HepG2 (cell line): ENCODE results near the gene FRMD8. TPM values are rescaled to one million over a fixed set of nuclear protein-coding genes. Genes with fewer than 3 reads are reported as not detected.
A peak's percentile ranks its signal among the peaks of the same experiment; 100 is the strongest.

Experiments
- FOXA3 ChIP-seq: IDR thresholded peaks from 2 replicates; pipeline ENCODE4 v1.6.1; 2016; ENCODE audit warnings: missing genetic modification reagents, missing compliant biosample characterization
- NCOR1 ChIP-seq: fragments of 200-600 bp; sonication (generic); IDR thresholded peaks from 2 replicates; pipeline ENCODE4 v1.7.0; 2017; ENCODE audit warnings: antibody characterized with exemption, low read length, borderline replicate concordance
- RBFOX2 ChIP-seq: fragments of 200-400 bp; formaldehyde crosslinking; IDR thresholded peaks from 2 replicates; pipeline ENCODE4 v1.6.1; 2017; ENCODE audit warnings: low read depth, mild to moderate bottlenecking, low read length
- SPEN ChIP-seq: sonication (generic); formaldehyde crosslinking; IDR thresholded peaks from 2 replicates; pipeline ENCODE4 v1.5.1; 2020; ENCODE audit warnings: low read depth, mild to moderate bottlenecking, missing genetic modification reagents
- TP53 ChIP-seq: sonication (generic); formaldehyde crosslinking; conservative IDR thresholded peaks from 2 replicates; pipeline ENCODE4 v1.4.0; 2020; ENCODE audit warnings: missing genetic modification reagents
- ZNF615 ChIP-seq: sonication (generic); formaldehyde crosslinking; IDR thresholded peaks from 2 replicates; pipeline ENCODE4 v1.5.0; 2020; ENCODE audit warnings: mild to moderate bottlenecking, missing genetic modification reagents, borderline replicate concordance
- polyA plus RNA-seq, 8 experiments: library from polyadenylated mRNA; depleted of rRNA in 3 of 8; stranded (reverse) in 7 of 8; unstranded in 1 of 8; fragments of >200 nt; fragmentation: Illumina TruSeq in 4 of 8; extraction: Trizol in 4 of 8; gene quantifications; 2 replicates each; pipeline versions ENCODE4 v1.2.1 to v1.2.3, GENCODE V29; 2011 to 2016; ENCODE audit warnings: low read depth in 4 of 8, missing spikeins in 1 of 8, mixed read lengths in 1 of 8; ENCODE audit not compliant: insufficient read depth in 1 of 8
- total RNA-seq, 5 experiments: library from RNA; depleted of rRNA; stranded (reverse); fragments of >200 nt; fragmentation: Illumina TruSeq; extraction: Trizol; gene quantifications; 2 replicates each; pipeline ENCODE4 v1.2.3, GENCODE V29; 2016; ENCODE audit warnings: low read depth in 1 of 5
- TF ChIP-seq, protein P1 (sequence below): sonication (generic); formaldehyde crosslinking; IDR thresholded peaks from 2 replicates; pipeline ENCODE4 v1.4.0; 2020; ENCODE audit warnings: missing genetic modification reagents, mild to moderate bottlenecking, borderline replicate concordance
- TF ChIP-seq, protein P2 (sequence below): IDR thresholded peaks from 2 replicates; pipeline ENCODE4 v1.6.1; 2018; ENCODE audit warnings: missing genetic modification reagents, mild to moderate bottlenecking, missing compliant biosample characterization
- TF ChIP-seq, protein P3 (sequence below): fragments of 450-650 bp; IDR thresholded peaks from 2 replicates; pipeline ENCODE4 v1.6.1; 2017; ENCODE audit warnings: mild to moderate bottlenecking
- TF ChIP-seq, protein P4 (sequence below): sonication (generic); formaldehyde crosslinking; IDR thresholded peaks from 2 replicates; pipeline ENCODE4 v1.4.0; 2020; ENCODE audit warnings: missing genetic modification reagents, low read depth, mild to moderate bottlenecking, borderline replicate concordance

Gene FRMD8
- total and polyA plus RNA-seq, 2 of the 13 experiments (the other 11 are each of a cell fraction or from before 2014, with no cell fraction given) = 5.8 to 20.6 TPM

DNA sequence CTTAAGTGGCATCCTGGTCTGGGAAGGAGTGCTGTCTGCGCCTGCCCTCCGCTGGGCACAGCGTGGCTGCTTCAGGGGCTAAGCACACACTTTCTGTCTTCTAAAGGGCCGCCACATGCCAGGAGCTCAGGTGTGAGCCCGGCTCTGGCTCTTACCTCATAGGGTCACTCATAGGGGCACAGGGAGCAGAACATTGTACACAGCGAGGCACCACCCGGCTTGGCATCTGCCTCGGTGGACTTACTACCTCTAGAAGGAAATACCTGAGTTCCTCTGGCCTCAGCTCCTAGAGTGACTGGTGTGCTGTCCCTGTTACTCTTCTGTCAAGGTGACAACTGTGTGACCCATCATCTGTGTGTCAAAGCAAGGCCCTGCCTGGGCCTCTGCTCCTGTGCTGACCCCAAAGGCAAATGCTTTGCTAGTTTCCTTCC lies 49.6 kb downstream of the FRMD8 start (continued):
- TF ChIP-seq, protein P1, sequence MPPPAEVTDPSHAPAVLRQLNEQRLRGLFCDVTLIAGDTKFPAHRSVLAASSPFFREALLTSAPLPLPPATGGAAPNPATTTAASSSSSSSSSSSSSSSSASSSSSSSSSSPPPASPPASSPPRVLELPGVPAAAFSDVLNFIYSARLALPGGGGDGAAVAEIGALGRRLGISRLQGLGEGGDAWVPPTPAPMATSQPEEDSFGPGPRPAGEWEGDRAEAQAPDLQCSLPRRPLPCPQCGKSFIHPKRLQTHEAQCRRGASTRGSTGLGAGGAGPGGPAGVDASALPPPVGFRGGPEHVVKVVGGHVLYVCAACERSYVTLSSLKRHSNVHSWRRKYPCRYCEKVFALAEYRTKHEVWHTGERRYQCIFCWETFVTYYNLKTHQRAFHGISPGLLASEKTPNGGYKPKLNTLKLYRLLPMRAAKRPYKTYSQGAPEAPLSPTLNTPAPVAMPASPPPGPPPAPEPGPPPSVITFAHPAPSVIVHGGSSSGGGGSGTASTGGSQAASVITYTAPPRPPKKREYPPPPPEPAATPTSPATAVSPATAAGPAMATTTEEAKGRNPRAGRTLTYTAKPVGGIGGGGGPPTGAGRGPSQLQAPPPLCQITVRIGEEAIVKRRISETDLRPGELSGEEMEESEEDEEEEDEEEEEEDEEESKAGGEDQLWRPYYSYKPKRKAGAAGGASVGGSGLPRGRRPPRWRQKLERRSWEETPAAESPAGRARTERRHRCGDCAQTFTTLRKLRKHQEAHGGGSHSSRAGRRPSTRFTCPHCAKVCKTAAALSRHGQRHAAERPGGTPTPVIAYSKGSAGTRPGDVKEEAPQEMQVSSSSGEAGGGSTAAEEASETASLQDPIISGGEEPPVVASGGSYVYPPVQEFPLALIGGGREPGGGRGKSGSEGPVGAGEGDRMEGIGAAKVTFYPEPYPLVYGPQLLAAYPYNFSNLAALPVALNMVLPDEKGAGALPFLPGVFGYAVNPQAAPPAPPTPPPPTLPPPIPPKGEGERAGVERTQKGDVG = no peak
- TF ChIP-seq ZNF615 (CRISPR knock-in tag) = no peak
- TF ChIP-seq TP53 (CRISPR knock-in tag) = no peak
- TF ChIP-seq FOXA3 = no peak
- TF ChIP-seq, protein P2, sequence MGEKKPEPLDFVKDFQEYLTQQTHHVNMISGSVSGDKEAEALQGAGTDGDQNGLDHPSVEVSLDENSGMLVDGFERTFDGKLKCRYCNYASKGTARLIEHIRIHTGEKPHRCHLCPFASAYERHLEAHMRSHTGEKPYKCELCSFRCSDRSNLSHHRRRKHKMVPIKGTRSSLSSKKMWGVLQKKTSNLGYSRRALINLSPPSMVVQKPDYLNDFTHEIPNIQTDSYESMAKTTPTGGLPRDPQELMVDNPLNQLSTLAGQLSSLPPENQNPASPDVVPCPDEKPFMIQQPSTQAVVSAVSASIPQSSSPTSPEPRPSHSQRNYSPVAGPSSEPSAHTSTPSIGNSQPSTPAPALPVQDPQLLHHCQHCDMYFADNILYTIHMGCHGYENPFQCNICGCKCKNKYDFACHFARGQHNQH (CRISPR knock-in tag) = no peak
- TF ChIP-seq NCOR1 = no peak
- TF ChIP-seq, protein P3, sequence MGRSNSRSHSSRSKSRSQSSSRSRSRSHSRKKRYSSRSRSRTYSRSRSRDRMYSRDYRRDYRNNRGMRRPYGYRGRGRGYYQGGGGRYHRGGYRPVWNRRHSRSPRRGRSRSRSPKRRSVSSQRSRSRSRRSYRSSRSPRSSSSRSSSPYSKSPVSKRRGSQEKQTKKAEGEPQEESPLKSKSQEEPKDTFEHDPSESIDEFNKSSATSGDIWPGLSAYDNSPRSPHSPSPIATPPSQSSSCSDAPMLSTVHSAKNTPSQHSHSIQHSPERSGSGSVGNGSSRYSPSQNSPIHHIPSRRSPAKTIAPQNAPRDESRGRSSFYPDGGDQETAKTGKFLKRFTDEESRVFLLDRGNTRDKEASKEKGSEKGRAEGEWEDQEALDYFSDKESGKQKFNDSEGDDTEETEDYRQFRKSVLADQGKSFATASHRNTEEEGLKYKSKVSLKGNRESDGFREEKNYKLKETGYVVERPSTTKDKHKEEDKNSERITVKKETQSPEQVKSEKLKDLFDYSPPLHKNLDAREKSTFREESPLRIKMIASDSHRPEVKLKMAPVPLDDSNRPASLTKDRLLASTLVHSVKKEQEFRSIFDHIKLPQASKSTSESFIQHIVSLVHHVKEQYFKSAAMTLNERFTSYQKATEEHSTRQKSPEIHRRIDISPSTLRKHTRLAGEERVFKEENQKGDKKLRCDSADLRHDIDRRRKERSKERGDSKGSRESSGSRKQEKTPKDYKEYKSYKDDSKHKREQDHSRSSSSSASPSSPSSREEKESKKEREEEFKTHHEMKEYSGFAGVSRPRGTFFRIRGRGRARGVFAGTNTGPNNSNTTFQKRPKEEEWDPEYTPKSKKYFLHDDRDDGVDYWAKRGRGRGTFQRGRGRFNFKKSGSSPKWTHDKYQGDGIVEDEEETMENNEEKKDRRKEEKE = no peak
- peak; percentile 83 for TF ChIP-seq RBFOX2
- TF ChIP-seq, protein P4, sequence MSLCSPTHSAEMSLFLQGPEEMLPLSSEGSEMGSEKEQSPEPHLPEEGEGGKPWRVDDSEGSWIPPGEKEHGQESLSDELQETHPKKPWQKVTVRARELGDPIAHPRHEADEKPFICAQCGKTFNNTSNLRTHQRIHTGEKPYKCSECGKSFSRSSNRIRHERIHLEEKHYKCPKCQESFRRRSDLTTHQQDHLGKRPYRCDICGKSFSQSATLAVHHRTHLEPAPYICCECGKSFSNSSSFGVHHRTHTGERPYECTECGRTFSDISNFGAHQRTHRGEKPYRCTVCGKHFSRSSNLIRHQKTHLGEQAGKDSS (CRISPR knock-in tag) = no peak
- TF ChIP-seq SPEN = no peak
